ENCODE results near the gene MYLK. TPM values are rescaled to one million over a fixed set of nuclear protein-coding genes. Genes with fewer than 3 reads are reported as not detected.

The MYLK gene
- polyA plus RNA-seq, 1 donor (not counting 4 experiments of a cell fraction or from before 2014, with no cell fraction given) = 7.8 TPM

DNA sequence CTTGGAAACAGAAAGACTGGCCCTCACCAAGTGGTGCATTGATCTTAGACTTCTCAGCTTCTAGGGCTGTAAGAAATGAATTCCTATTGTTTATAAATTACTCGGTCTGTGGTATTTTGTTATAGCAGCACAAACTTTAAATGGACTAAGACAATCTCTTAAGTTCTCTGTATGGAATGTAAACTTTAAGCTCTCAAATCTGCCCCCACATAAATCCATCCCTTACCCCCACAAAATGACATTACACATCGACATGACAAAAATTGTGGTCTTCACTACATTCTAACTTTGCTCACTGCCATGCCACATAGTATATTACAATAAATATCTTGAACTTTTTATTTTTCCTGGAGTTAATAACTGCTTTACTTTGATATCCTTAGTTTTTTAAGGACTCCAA lies 121.3 kb downstream of the MYLK start:
- Histone ChIP-seq H3K27me3 (ENCODE audit: control insufficient read depth, extremely low read depth, insufficient read depth, low read length) (peaks cover 5% of the 10 kb centered on the region), H3K4me1 (ENCODE audit: control insufficient read depth, extremely low read depth, insufficient read depth, low read length) (no peaks in the 10 kb centered on the region), H3K27ac (ENCODE audit: control insufficient read depth, insufficient read depth, low read length) (no peak overlapping the region), H3K4me3 (ENCODE audit: control insufficient read depth in 2 of 3, extremely low read depth in 1 of 3, insufficient read depth in 2 of 3, low read depth in 1 of 3, low read length in 3 of 3) (no peak overlapping the region), H3K9me1 (ENCODE audit: control insufficient read depth, extremely low read depth, insufficient read depth, low read length) (no peaks in the 10 kb centered on the region), H3K79me2 (ENCODE audit: control insufficient read depth, insufficient read depth, low read length) (no peaks in the 10 kb centered on the region), H3K9me3 (ENCODE audit: control insufficient read depth, low read depth, low read length) (no peaks in the 10 kb centered on the region), H4K20me1 (ENCODE audit: control insufficient read depth, extremely low read depth, insufficient read depth, low read length) (no peaks in the 10 kb centered on the region), H3K4me2 (ENCODE audit: control insufficient read depth, extremely low read depth, insufficient read depth, low read depth, low read length) (no peak overlapping the region), H3K36me3 (ENCODE audit: control insufficient read depth in 2 of 2, extremely low read depth in 1 of 2, insufficient read depth in 2 of 2, low read length in 2 of 2) (no peaks in the 10 kb centered on the region), H2AFZ (ENCODE audit: control insufficient read depth, low read length) (no peak overlapping the region), H3K9ac (ENCODE audit: control insufficient read depth, extremely low read depth, insufficient read depth, low read length) (no peak overlapping the region)
- DNase-seq (ENCODE audit: low read depth, low spot score) = no peak
- TF ChIP-seq EZH2 (IDR thresholded peaks at IDR 0.05; ENCODE audit: low read length) (no peak), CTCF (optimal IDR thresholded peaks at IDR 0.05 in 1 of 3, IDR thresholded peaks at IDR 0.05 in 1 of 3, conservative IDR thresholded peaks at IDR 0.05 in 1 of 3; ENCODE audit: extremely low read depth in 1 of 3, insufficient read depth in 2 of 3, low read length in 3 of 3) (no peak)
- dilution Hi-C loops (cut with MboI; ENCODE audit: extremely low pct_ligation_motif_present, low sequenced_read_pairs) = no loop called here
- FAIRE-seq = no peak

DNA sequence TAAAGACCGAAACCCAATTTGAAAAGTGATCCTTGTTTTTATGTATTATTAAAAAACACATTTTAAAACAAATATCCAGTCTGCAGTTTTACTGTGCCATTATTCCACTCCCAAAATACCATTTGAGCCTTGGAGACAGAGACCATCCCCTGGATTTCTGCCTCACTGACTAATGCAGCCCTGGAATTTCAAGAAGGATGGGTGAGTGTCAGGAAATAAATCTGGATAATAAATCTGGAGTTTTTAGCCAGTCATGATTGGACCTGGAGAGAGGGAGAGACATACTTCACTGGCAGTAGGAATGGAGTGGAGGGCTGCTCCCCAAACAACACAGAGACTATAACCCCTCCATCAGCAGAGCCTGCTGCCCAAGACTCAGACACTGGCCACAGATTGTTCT lies 123.3 kb downstream of the MYLK start:
- H3K4me3 ChIP-seq (ENCODE audit: control insufficient read depth in 2 of 3, extremely low read depth in 1 of 3, insufficient read depth in 2 of 3, low read depth in 1 of 3, low read length in 3 of 3) = no peak overlapping the region
- dilution Hi-C loops (cut with MboI; ENCODE audit: extremely low pct_ligation_motif_present, low sequenced_read_pairs) = no loop called here
- no peak overlapping the region for H2AFZ ChIP-seq (ENCODE audit: control insufficient read depth, low read length)
- H3K79me2 ChIP-seq (ENCODE audit: control insufficient read depth, insufficient read depth, low read length) = no peaks in the 10 kb centered on the region
- H4K20me1 ChIP-seq (ENCODE audit: control insufficient read depth, extremely low read depth, insufficient read depth, low read length) = no peaks in the 10 kb centered on the region
- FAIRE-seq (no peak), DNase-seq (ENCODE audit: low read depth, low spot score) (no peak)
- H3K9ac ChIP-seq (ENCODE audit: control insufficient read depth, extremely low read depth, insufficient read depth, low read length) = no peak overlapping the region
- no peak overlapping the region for H3K27ac ChIP-seq (ENCODE audit: control insufficient read depth, insufficient read depth, low read length)
- H3K4me1 ChIP-seq (ENCODE audit: control insufficient read depth, extremely low read depth, insufficient read depth, low read length) = no peaks in the 10 kb centered on the region
- H3K4me2 ChIP-seq (ENCODE audit: control insufficient read depth, extremely low read depth, insufficient read depth, low read depth, low read length) = no peak overlapping the region
- no peaks in the 10 kb centered on the region for H3K36me3 ChIP-seq (ENCODE audit: control insufficient read depth in 2 of 2, extremely low read depth in 1 of 2, insufficient read depth in 2 of 2, low read length in 2 of 2)
- H3K9me1 ChIP-seq (ENCODE audit: control insufficient read depth, extremely low read depth, insufficient read depth, low read length) = no peaks in the 10 kb centered on the region
- H3K9me3 ChIP-seq (ENCODE audit: control insufficient read depth, low read depth, low read length) = no peaks in the 10 kb centered on the region
- TF ChIP-seq CTCF (optimal IDR thresholded peaks at IDR 0.05 in 1 of 3, IDR thresholded peaks at IDR 0.05 in 1 of 3, conservative IDR thresholded peaks at IDR 0.05 in 1 of 3; ENCODE audit: extremely low read depth in 1 of 3, insufficient read depth in 2 of 3, low read length in 3 of 3) (no peak), EZH2 (IDR thresholded peaks at IDR 0.05; ENCODE audit: low read length) (no peak)
- H3K27me3 ChIP-seq (ENCODE audit: control insufficient read depth, extremely low read depth, insufficient read depth, low read length) = peaks cover 5% of the 10 kb centered on the region

Data from keratinocyte (primary cell).